PFSK-1 (cell line): ENCODE results near the gene GBE1.

ENCODE experiments used
- FOXP2 ChIP-seq: optimal IDR thresholded peaks from 2 replicates; pipeline ENCODE3; 2011; ENCODE audit warnings: borderline replicate concordance, control low read depth, inconsistent platforms; ENCODE audit not compliant: insufficient read depth; ENCODE audit errors: extremely low read length, extremely low read depth
- POLR2AphosphoS5 ChIP-seq: IDR thresholded peaks from 2 replicates; pipeline ENCODE4 v1.6.1; 2012; ENCODE audit warnings: low read depth, mild to moderate bottlenecking, control low read depth, low read length, moderate library complexity
- REST ChIP-seq, 2 experiments: IDR thresholded peaks; 2 replicates each; pipeline versions ENCODE4 v1.6.1 to v1.8.0; 2011 to 2012; ENCODE audit warnings: low read depth in 2 of 2, low read length in 2 of 2, control low read depth in 1 of 2, inconsistent platforms in 1 of 2, mild to moderate bottlenecking in 1 of 2, moderate library complexity in 1 of 2; ENCODE audit not compliant: insufficient read depth in 1 of 2
- SIN3A ChIP-seq: IDR thresholded peaks from 2 replicates; pipeline ENCODE4 v1.6.1; 2012; ENCODE audit warnings: mild to moderate bottlenecking, low read length, moderate library complexity, borderline replicate concordance; ENCODE audit not compliant: insufficient read depth
- TAF1 ChIP-seq: IDR thresholded peaks from 2 replicates; pipeline ENCODE4 v1.6.1; 2012; ENCODE audit warnings: low read length, control low read depth, borderline replicate concordance; ENCODE audit not compliant: insufficient read depth

The GBE1 gene

GRCh38 chr3:81518945-81519344, 242.5 kb downstream of the GBE1 start:
- TF ChIP-seq TAF1 (no peak), SIN3A (no peak), FOXP2 (no peak), POLR2AphosphoS5 (no peak), REST (IDR thresholded peaks at IDR 0.05; ENCODE audit: insufficient read depth in 1 of 2, low read depth in 2 of 2, low read length in 2 of 2) (no peak)

GRCh38 chr3:81516042-81516441, 245.4 kb downstream of the GBE1 start:
- TF ChIP-seq FOXP2 (no peak), TAF1 (no peak), SIN3A (no peak), POLR2AphosphoS5 (no peak), REST (IDR thresholded peaks at IDR 0.05; ENCODE audit: insufficient read depth in 1 of 2, low read depth in 2 of 2, low read length in 2 of 2) (no peak)

- no peak for TF ChIP-seq SIN3A
These were observed 247.9 kb downstream of the GBE1 start for GRCh38 chr3:81513591-81513990.

GRCh38 chr3:81503026-81503425, 258.4 kb downstream of the GBE1 start:
- TF ChIP-seq POLR2AphosphoS5 = no peak
- no peak for TF ChIP-seq FOXP2
- no peak for TF ChIP-seq SIN3A
- TF ChIP-seq REST (IDR thresholded peaks at IDR 0.05; ENCODE audit: insufficient read depth in 1 of 2, low read depth in 2 of 2, low read length in 2 of 2) = no peak
- TF ChIP-seq TAF1 = no peak

GRCh38 chr3:81502236-81502635, 259.2 kb downstream of the GBE1 start:
- TF ChIP-seq FOXP2 = no peak
- no peak for TF ChIP-seq SIN3A
- no peak for TF ChIP-seq POLR2AphosphoS5
- TF ChIP-seq REST (IDR thresholded peaks at IDR 0.05; ENCODE audit: insufficient read depth in 1 of 2, low read depth in 2 of 2, low read length in 2 of 2) = no peak
- TF ChIP-seq TAF1 = no peak
